Measurements from ENCODE around the gene UGT8.

The UGT8 gene

GRCh38 chr4:114690571-114690970 is 92.0 kb downstream of the UGT8 start:
- no peak for TF ChIP-seq ZNF274 (IDR thresholded peaks at IDR 0.05; ENCODE audit: low read depth, low read length)
- no peak overlapping the region for H3K4me3 ChIP-seq (ENCODE audit: low read length)

- TF ChIP-seq ZNF274 (IDR thresholded peaks at IDR 0.05; ENCODE audit: low read depth, low read length): no peak
- H3K4me3 ChIP-seq (ENCODE audit: low read length): no peak overlapping the region
Measured at GRCh38 chr4:114691865-114692264, 93.3 kb downstream of the UGT8 start.

GRCh38 chr4:114692958-114693357 is 94.4 kb downstream of the UGT8 start:
- no peak for TF ChIP-seq ZNF274 (IDR thresholded peaks at IDR 0.05; ENCODE audit: low read depth, low read length)
- H3K4me3 ChIP-seq (ENCODE audit: low read length): no peak overlapping the region

- no peak overlapping the region for H3K4me3 ChIP-seq (ENCODE audit: low read length)
- TF ChIP-seq ZNF274 (IDR thresholded peaks at IDR 0.05; ENCODE audit: low read depth, low read length): no peak
Measured at GRCh38 chr4:114694770-114695169, 96.2 kb downstream of the UGT8 start.

- no peak for TF ChIP-seq ZNF274 (IDR thresholded peaks at IDR 0.05; ENCODE audit: low read depth, low read length)
- H3K4me3 ChIP-seq (ENCODE audit: low read length): no peak overlapping the region
Measured at GRCh38 chr4:114698231-114698630, 99.6 kb downstream of the UGT8 start.

- no peak overlapping the region for H3K4me3 ChIP-seq (ENCODE audit: low read length)
- TF ChIP-seq ZNF274 (IDR thresholded peaks at IDR 0.05; ENCODE audit: low read depth, low read length): no peak
Measured at GRCh38 chr4:114701491-114701890, 102.9 kb downstream of the UGT8 start.

GRCh38 chr4:114717432-114717831 is 118.8 kb downstream of the UGT8 start:
- no peak for TF ChIP-seq ZNF274 (IDR thresholded peaks at IDR 0.05; ENCODE audit: low read depth, low read length)

GRCh38 chr4:114725066-114725465 is 126.5 kb downstream of the UGT8 start:
- no peak overlapping the region for H3K4me3 ChIP-seq (ENCODE audit: low read length)
- no peak for TF ChIP-seq ZNF274 (IDR thresholded peaks at IDR 0.05; ENCODE audit: low read depth, low read length)

More at GRCh38 chr4:114717432-114717831, 118.8 kb downstream of the UGT8 start:
- H3K4me3 ChIP-seq (ENCODE audit: low read length): no peak overlapping the region

- H3K4me3 ChIP-seq (ENCODE audit: low read length): no peak overlapping the region
- TF ChIP-seq ZNF274 (IDR thresholded peaks at IDR 0.05; ENCODE audit: low read depth, low read length): no peak
Measured at GRCh38 chr4:114727461-114727860, 128.9 kb downstream of the UGT8 start.
